ENCODE measurements around the gene HNRNPH2.

Gene HNRNPH2

GRCh38 chrX:101462892-101463291 is 54.9 kb downstream of the HNRNPH2 start:
- no peak for DNase-seq (ENCODE audit: low spot score)

All from left forelimb (tissue), 1 donor.